HepG2 (cell line): ENCODE results near the gene CD7. TPM values are rescaled to one million over a fixed set of nuclear protein-coding genes. Genes with fewer than 3 reads are reported as not detected.

Source experiments
- ARNT ChIP-seq: fragments of 450-650 bp; IDR thresholded peaks from 2 replicates; pipeline ENCODE4 v1.6.1; 2017
- ELF1 ChIP-seq: sonication (generic); formaldehyde crosslinking; IDR thresholded peaks from 2 replicates; pipeline ENCODE4 v1.4.0; 2020; ENCODE audit warnings: missing genetic modification reagents
- ETV6 ChIP-seq: sonication (generic); formaldehyde crosslinking; conservative IDR thresholded peaks from 2 replicates; pipeline ENCODE4 v1.4.0; 2020; ENCODE audit warnings: missing genetic modification reagents
- GTF3A ChIP-seq: sonication (generic); formaldehyde crosslinking; conservative IDR thresholded peaks from 2 replicates; pipeline ENCODE4 v1.4.0; 2020; ENCODE audit warnings: mild to moderate bottlenecking, missing genetic modification reagents
- MED1 ChIP-seq: sonication (generic); formaldehyde crosslinking; IDR thresholded peaks from 2 replicates; pipeline ENCODE4 v1.4.0; 2020; ENCODE audit warnings: missing genetic modification reagents
- PRMT3 ChIP-seq: sonication (generic); formaldehyde crosslinking; IDR thresholded peaks from 2 replicates; pipeline ENCODE4 v1.8.1; 2022; ENCODE audit warnings: low read depth, mild to moderate bottlenecking, moderate library complexity, missing genetic modification reagents, borderline replicate concordance
- RFXAP ChIP-seq: sonication (generic); formaldehyde crosslinking; IDR thresholded peaks from 2 replicates; pipeline ENCODE4 v1.4.0; 2020; ENCODE audit warnings: missing genetic modification reagents, borderline replicate concordance
- RXRB ChIP-seq: IDR thresholded peaks from 2 replicates; pipeline ENCODE4 v1.6.1; 2016; ENCODE audit warnings: borderline replicate concordance, missing genetic modification reagents, missing compliant biosample characterization
- SP2 ChIP-seq: sonication (generic); formaldehyde crosslinking; IDR thresholded peaks from 2 replicates; pipeline ENCODE4 v1.5.1; 2020; ENCODE audit warnings: mild to moderate bottlenecking, missing genetic modification reagents
- SSRP1 ChIP-seq: IDR thresholded peaks from 2 replicates; pipeline ENCODE4 v1.6.1; 2016; ENCODE audit warnings: control low read depth
- TEAD3 ChIP-seq: optimal IDR thresholded peaks from 2 replicates; pipeline ENCODE3; 2016; ENCODE audit warnings: borderline replicate concordance
- THYN1 ChIP-seq: sonication (generic); formaldehyde crosslinking; IDR thresholded peaks from 2 replicates; pipeline ENCODE4 v1.8.1; 2023; ENCODE audit warnings: low read depth, mild to moderate bottlenecking, moderate library complexity, missing genetic modification reagents, borderline replicate concordance
- YEATS2 ChIP-seq: sonication (generic); formaldehyde crosslinking; IDR thresholded peaks from 2 replicates; pipeline ENCODE4 v1.4.0; 2020; ENCODE audit warnings: missing genetic modification reagents, borderline replicate concordance
- ZBTB7B ChIP-seq: sonication (generic); formaldehyde crosslinking; IDR thresholded peaks from 2 replicates; pipeline ENCODE4 v1.4.0; 2020; ENCODE audit warnings: missing genetic modification reagents
- ZNF17 ChIP-seq: sonication (generic); formaldehyde crosslinking; IDR thresholded peaks from 2 replicates; pipeline ENCODE4 v1.5.0; 2020; ENCODE audit warnings: mild to moderate bottlenecking, missing genetic modification reagents
- ZNF180 ChIP-seq: sonication (generic); formaldehyde crosslinking; IDR thresholded peaks from 2 replicates; pipeline ENCODE4 v1.4.0; 2020; ENCODE audit warnings: low read depth, missing genetic modification reagents, borderline replicate concordance
- ZNF317 ChIP-seq: sonication (generic); formaldehyde crosslinking; IDR thresholded peaks from 2 replicates; pipeline ENCODE4 v1.5.0; 2020; ENCODE audit warnings: mild to moderate bottlenecking, missing genetic modification reagents
- ZNF331 ChIP-seq: sonication (generic); formaldehyde crosslinking; IDR thresholded peaks from 2 replicates; pipeline ENCODE4 v1.4.0; 2020; ENCODE audit warnings: missing genetic modification reagents
- ZNF430 ChIP-seq: sonication (generic); formaldehyde crosslinking; IDR thresholded peaks from 2 replicates; pipeline ENCODE4 v1.9.0; 2021; ENCODE audit warnings: mild to moderate bottlenecking, missing genetic modification reagents
- ZNF530 ChIP-seq: sonication (generic); formaldehyde crosslinking; IDR thresholded peaks from 2 replicates; pipeline ENCODE4 v1.5.0; 2020; ENCODE audit warnings: low read depth, mild to moderate bottlenecking, missing genetic modification reagents
- ZNF557 ChIP-seq: sonication (generic); formaldehyde crosslinking; IDR thresholded peaks from 2 replicates; pipeline ENCODE4 v1.4.0; 2020; ENCODE audit warnings: missing genetic modification reagents
- polyA plus RNA-seq, 8 experiments: library from polyadenylated mRNA; depleted of rRNA in 3 of 8; stranded (reverse) in 7 of 8; unstranded in 1 of 8; fragments of >200 nt; fragmentation: Illumina TruSeq in 4 of 8; extraction: Trizol in 4 of 8; gene quantifications; 2 replicates each; pipeline versions ENCODE4 v1.2.1 to v1.2.3, GENCODE V29; 2011 to 2016; ENCODE audit warnings: low read depth in 4 of 8, missing spikeins in 1 of 8, mixed read lengths in 1 of 8; ENCODE audit not compliant: insufficient read depth in 1 of 8
- total RNA-seq, 5 experiments: library from RNA; depleted of rRNA; stranded (reverse); fragments of >200 nt; fragmentation: Illumina TruSeq; extraction: Trizol; gene quantifications; 2 replicates each; pipeline ENCODE4 v1.2.3, GENCODE V29; 2016; ENCODE audit warnings: low read depth in 1 of 5
- TF ChIP-seq, protein P1 (sequence below): sonication (generic); formaldehyde crosslinking; IDR thresholded peaks from 2 replicates; pipeline ENCODE4 v1.4.0; 2020; ENCODE audit warnings: low read depth, missing genetic modification reagents
- TF ChIP-seq, protein P2 (sequence below): sonication (generic); formaldehyde crosslinking; IDR thresholded peaks from 2 replicates; pipeline ENCODE4 v1.9.0; 2021; ENCODE audit warnings: missing genetic modification reagents, borderline replicate concordance
- TF ChIP-seq, protein P3 (sequence below): IDR thresholded peaks from 2 replicates; pipeline ENCODE4 v1.6.1; 2016

Gene CD7
- total and polyA plus RNA-seq, 2 of the 13 experiments (the other 11 are each of a cell fraction or from before 2014, with no cell fraction given): 67.6 to 76.4 TPM

DNA sequence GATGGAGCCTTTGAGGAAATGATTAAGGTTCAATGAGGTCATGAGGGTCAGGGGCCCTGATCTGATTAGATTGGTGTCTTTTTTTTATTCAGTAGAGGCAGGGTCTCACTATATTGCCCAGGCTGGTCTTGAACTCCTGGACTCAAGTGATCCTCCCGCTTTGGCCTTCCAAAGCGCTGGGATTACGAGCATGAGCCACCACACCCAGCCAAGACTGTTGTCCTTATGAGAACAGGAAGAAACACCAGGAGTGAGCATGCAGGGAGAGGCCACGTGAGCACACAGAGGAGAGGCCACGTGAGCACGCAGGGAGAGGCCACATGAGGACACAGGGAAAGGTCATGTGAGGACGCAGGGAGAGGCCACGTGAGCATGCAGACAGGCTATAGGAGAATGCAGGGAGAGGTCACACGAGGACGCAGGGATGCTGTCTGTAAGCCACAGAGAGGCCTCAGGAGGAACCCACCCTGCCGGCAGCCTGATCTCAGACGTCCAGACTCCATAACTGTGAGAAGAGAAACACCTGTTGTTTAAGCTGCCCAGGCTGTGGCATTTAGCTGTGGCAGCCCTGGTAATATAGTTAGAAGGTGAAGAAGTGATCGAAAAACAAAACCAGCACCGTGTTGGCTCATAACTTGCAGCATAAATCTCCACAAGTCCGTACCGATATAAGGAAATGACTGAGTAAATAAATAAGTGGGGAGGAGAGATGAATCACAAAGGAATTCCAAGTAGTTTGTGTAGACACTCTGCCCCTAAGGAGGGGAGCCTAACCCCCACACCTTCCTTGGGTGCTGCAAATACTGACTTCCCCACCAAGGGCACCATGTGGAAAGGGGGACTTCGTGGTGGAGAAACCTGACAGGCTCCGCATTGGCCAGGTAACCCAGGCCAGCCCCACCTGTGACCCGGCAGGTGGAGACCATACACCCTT is 29.3 kb downstream of the CD7 start (continued):
- TF ChIP-seq ZNF317 (CRISPR knock-in tag) (peak; percentile 67; the same call in 1 of the 2 replicates), YEATS2 (CRISPR knock-in tag) (peak; percentile 95), MED1 (CRISPR knock-in tag) (peak; percentile 100), RXRB (peak; percentile 100), TEAD3 (CRISPR knock-in tag) (peak; percentile 95), GTF3A (CRISPR knock-in tag) (no peak), ZNF430 (CRISPR knock-in tag) (peak; percentile 92), ARNT (no peak), ZNF530 (CRISPR knock-in tag) (no peak), ZBTB7B (CRISPR knock-in tag) (peak; percentile 65), ELF1 (CRISPR knock-in tag) (peak; percentile 84), ZNF331 (CRISPR knock-in tag) (peak; percentile 92; the same call in 1 of the 2 replicates), ETV6 (CRISPR knock-in tag) (no peak; the same call in 1 of the 2 replicates), PRMT3 (CRISPR knock-in tag) (no peak; the same call in 1 of the 2 replicates), ZNF17 (CRISPR knock-in tag) (no peak), SP2 (no peak), SSRP1 (peak; percentile 96), THYN1 (CRISPR knock-in tag) (no peak; the same call in 1 of the 2 replicates), ZNF557 (CRISPR knock-in tag) (no peak), RFXAP (no peak), ZNF180 (CRISPR knock-in tag) (no peak)
- TF ChIP-seq, protein P1, sequence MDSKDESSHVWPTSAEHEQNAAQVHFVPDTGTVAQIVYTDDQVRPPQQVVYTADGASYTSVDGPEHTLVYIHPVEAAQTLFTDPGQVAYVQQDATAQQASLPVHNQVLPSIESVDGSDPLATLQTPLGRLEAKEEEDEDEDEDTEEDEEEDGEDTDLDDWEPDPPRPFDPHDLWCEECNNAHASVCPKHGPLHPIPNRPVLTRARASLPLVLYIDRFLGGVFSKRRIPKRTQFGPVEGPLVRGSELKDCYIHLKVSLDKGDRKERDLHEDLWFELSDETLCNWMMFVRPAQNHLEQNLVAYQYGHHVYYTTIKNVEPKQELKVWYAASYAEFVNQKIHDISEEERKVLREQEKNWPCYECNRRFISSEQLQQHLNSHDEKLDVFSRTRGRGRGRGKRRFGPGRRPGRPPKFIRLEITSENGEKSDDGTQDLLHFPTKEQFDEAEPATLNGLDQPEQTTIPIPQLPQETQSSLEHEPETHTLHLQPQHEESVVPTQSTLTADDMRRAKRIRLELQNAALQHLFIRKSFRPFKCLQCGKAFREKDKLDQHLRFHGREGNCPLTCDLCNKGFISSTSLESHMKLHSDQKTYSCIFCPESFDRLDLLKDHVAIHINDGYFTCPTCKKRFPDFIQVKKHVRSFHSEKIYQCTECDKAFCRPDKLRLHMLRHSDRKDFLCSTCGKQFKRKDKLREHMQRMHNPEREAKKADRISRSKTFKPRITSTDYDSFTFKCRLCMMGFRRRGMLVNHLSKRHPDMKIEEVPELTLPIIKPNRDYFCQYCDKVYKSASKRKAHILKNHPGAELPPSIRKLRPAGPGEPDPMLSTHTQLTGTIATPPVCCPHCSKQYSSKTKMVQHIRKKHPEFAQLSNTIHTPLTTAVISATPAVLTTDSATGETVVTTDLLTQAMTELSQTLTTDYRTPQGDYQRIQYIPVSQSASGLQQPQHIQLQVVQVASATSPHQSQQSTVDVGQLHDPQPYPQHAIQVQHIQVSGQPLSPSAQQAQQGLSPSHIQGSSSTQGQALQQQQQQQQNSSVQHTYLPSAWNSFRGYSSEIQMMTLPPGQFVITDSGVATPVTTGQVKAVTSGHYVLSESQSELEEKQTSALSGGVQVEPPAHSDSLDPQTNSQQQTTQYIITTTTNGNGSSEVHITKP (CRISPR knock-in tag): peak; percentile 68; the same call in 1 of the 2 replicates
- TF ChIP-seq, protein P2, sequence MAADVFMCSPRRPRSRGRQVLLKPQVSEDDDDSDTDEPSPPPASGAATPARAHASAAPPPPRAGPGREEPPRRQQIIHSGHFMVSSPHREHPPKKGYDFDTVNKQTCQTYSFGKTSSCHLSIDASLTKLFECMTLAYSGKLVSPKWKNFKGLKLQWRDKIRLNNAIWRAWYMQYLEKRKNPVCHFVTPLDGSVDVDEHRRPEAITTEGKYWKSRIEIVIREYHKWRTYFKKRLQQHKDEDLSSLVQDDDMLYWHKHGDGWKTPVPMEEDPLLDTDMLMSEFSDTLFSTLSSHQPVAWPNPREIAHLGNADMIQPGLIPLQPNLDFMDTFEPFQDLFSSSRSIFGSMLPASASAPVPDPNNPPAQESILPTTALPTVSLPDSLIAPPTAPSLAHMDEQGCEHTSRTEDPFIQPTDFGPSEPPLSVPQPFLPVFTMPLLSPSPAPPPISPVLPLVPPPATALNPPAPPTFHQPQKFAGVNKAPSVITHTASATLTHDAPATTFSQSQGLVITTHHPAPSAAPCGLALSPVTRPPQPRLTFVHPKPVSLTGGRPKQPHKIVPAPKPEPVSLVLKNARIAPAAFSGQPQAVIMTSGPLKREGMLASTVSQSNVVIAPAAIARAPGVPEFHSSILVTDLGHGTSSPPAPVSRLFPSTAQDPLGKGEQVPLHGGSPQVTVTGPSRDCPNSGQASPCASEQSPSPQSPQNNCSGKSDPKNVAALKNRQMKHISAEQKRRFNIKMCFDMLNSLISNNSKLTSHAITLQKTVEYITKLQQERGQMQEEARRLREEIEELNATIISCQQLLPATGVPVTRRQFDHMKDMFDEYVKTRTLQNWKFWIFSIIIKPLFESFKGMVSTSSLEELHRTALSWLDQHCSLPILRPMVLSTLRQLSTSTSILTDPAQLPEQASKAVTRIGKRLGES: peak; percentile 89; the same call in 1 of the 2 replicates
- TF ChIP-seq, protein P3, sequence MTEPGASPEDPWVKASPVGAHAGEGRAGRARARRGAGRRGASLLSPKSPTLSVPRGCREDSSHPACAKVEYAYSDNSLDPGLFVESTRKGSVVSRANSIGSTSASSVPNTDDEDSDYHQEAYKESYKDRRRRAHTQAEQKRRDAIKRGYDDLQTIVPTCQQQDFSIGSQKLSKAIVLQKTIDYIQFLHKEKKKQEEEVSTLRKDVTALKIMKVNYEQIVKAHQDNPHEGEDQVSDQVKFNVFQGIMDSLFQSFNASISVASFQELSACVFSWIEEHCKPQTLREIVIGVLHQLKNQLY (CRISPR knock-in tag): peak; percentile 99
